Thyroid gland (tissue), 4 donors: Measurements from ENCODE around the gene ADAD2.

Experiments
- CTCF ChIP-seq, 6 experiments: fragments of 200-600 bp in 3 of 6; fragments of 450-650 bp in 3 of 6; sonication (generic) in 3 of 6; IDR thresholded peaks; one replicate each; pipeline ENCODE4 v1.5.1; 2016 to 2019; ENCODE audit warnings: antibody characterized with exemption in 6 of 6, mild to moderate bottlenecking in 2 of 6, inconsistent platforms in 1 of 6, moderate library complexity in 1 of 6
- POLR2A ChIP-seq, 2 donors: fragments of 450-650 bp; IDR thresholded peaks; one replicate each; pipeline ENCODE4 v1.6.1; 2017; ENCODE audit warnings: antibody characterized with exemption in 2 of 2, mild to moderate bottlenecking in 2 of 2, moderate library complexity in 1 of 2

DNA sequence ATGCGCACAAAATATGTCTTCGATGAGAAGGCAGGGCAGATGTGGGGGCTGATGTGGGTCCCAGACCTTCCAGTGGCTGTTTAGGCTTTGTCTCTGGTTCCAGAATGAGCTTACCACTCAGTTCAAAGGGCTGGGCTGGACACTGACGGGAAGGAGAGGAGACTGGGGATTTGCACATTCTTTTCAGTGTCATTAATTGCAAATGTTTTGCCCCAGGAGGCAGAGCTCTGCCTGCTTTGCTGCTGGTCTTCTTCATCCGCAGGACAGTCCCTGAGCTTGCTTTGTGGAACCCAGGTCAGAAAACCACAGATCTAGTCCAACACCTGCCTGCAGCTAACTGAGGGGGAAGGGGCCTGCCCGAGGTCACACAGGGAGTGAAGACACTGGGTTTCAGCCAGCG lies 28.0 kb downstream of the ADAD2 start:
- TF ChIP-seq CTCF (IDR thresholded peaks at IDR 0.05) (no peak), POLR2A (IDR thresholded peaks at IDR 0.05) (no peak)
